ENCODE measurements around the gene FNIP2. TPM values are rescaled to one million over a fixed set of nuclear protein-coding genes. Genes with fewer than 3 reads are reported as not detected.
"Not testable (repeated sequence)": the region's sequence is repeated elsewhere in the genome, so short reads cannot be mapped to it uniquely, and the experiment has no call there.

Gene FNIP2
- total RNA-seq, 1 donor from 2014 or later, result 45.6 TPM

- no peak for DNase-seq (ENCODE audit: low spot score)
Observed at GRCh38 chr4:158789853-158790252, 21.0 kb downstream of the FNIP2 start.

GRCh38 chr4:158793021-158793420 lies 24.2 kb downstream of the FNIP2 start:
- DNase-seq (ENCODE audit: low spot score), result no peak

- not testable (repeated sequence) for DNase-seq (ENCODE audit: low spot score)
Observed at GRCh38 chr4:158793430-158793829, 24.6 kb downstream of the FNIP2 start.

GRCh38 chr4:158796370-158797140 lies 27.7 kb downstream of the FNIP2 start:
- DNase-seq (ENCODE audit: low spot score), result no peak

- DNase-seq (ENCODE audit: low spot score), result no peak
Observed at GRCh38 chr4:158798062-158798461, 29.2 kb downstream of the FNIP2 start.

GRCh38 chr4:158799013-158799770 lies 30.4 kb downstream of the FNIP2 start:
- DNase-seq (ENCODE audit: low spot score), result no peak

GRCh38 chr4:158799856-158800255 lies 31.0 kb downstream of the FNIP2 start:
- no peak for DNase-seq (ENCODE audit: low spot score)

GRCh38 chr4:158801066-158801465 lies 32.2 kb downstream of the FNIP2 start:
- DNase-seq (ENCODE audit: low spot score), result no peak

- DNase-seq (ENCODE audit: low spot score), result no peak
Observed at GRCh38 chr4:158801677-158802076, 32.9 kb downstream of the FNIP2 start.

- no peak for DNase-seq (ENCODE audit: low spot score)
Observed at GRCh38 chr4:158802914-158803313, 34.1 kb downstream of the FNIP2 start.

GRCh38 chr4:158805635-158806471 lies 37.0 kb downstream of the FNIP2 start:
- DNase-seq (ENCODE audit: low spot score), result peak; percentile 70

- no peak for DNase-seq (ENCODE audit: low spot score)
Observed at GRCh38 chr4:158807691-158808090, 38.9 kb downstream of the FNIP2 start.

- no peak for DNase-seq (ENCODE audit: low spot score)
Observed at GRCh38 chr4:158808399-158808798, 39.6 kb downstream of the FNIP2 start.

GRCh38 chr4:158809208-158809607 lies 40.4 kb downstream of the FNIP2 start:
- not testable (repeated sequence) for DNase-seq (ENCODE audit: low spot score)

- DNase-seq (ENCODE audit: low spot score), result no peak
Observed at GRCh38 chr4:158809611-158810486, 41.0 kb downstream of the FNIP2 start.

GRCh38 chr4:158810487-158811215 lies 41.8 kb downstream of the FNIP2 start:
- peak; percentile 77 for DNase-seq (ENCODE audit: low spot score)

- DNase-seq (ENCODE audit: low spot score), result no peak
Observed at GRCh38 chr4:158811216-158811540, 42.4 kb downstream of the FNIP2 start.

- no peak for DNase-seq (ENCODE audit: low spot score)
Observed at GRCh38 chr4:158811704-158812103, 42.9 kb downstream of the FNIP2 start.

- no peak for DNase-seq (ENCODE audit: low spot score)
Observed at GRCh38 chr4:158812133-158812532, 43.3 kb downstream of the FNIP2 start.

- no peak for DNase-seq (ENCODE audit: low spot score)
Observed at GRCh38 chr4:158812543-158812942, 43.7 kb downstream of the FNIP2 start.

GRCh38 chr4:158813113-158813512 lies 44.3 kb downstream of the FNIP2 start:
- DNase-seq (ENCODE audit: low spot score), result no peak
